Esophagus squamous epithelium (tissue), 5 donors: ENCODE results near the gene RNF125. TPM values are rescaled to one million over a fixed set of nuclear protein-coding genes. Genes with fewer than 3 reads are reported as not detected.
A peak's percentile ranks its signal among the peaks of the same experiment; 100 is the strongest.
"Not testable (repeated sequence)": the region's sequence is repeated elsewhere in the genome, so short reads cannot be mapped to it uniquely, and the experiment has no call there.

Experiments used
- DNase-seq: peaks from one replicate; lab custom pipeline; 2025; lab: John Stamatoyannopoulos, UW
- H3K27ac ChIP-seq, 4 donors: fragments of 200-600 bp; sonication (generic); one replicate each; pipeline ENCODE4 v1.5.1; 2016 to 2019; ENCODE audit warnings: mild to moderate bottlenecking in 1 of 4
- H3K27me3 ChIP-seq, 4 donors: fragments of 200-600 bp; sonication (generic); 1 replicate in 3 of 4; 2 replicates in 1 of 4; pipeline versions ENCODE4 v1.5.1 to v1.6.0; 2017 to 2021; ENCODE audit warnings: antibody characterized with exemption in 1 of 4
- H3K36me3 ChIP-seq, 3 donors: fragments of 200-600 bp; sonication (generic); one replicate each; pipeline ENCODE4 v1.5.1; 2016 to 2019
- H3K4me1 ChIP-seq, 3 donors: fragments of 200-600 bp; sonication (generic); one replicate each; pipeline ENCODE4 v1.5.1; 2017 to 2019
- H3K4me3 ChIP-seq, 4 donors: fragments of 200-600 bp; sonication (generic); 1 replicate in 3 of 4; 2 replicates in 1 of 4; pipeline ENCODE4 v1.5.1; 2016 to 2019; ENCODE audit warnings: mild to moderate bottlenecking in 2 of 4, moderate library complexity in 1 of 4
- H3K9me3 ChIP-seq, 3 donors: fragments of 200-600 bp; sonication (generic); one replicate each; pipeline ENCODE4 v1.5.1; 2016 to 2019
- CTCF ChIP-seq, 6 experiments: fragments of 450-650 bp in 4 of 6; fragments of 200-600 bp in 2 of 6; sonication (generic) in 2 of 6; IDR thresholded peaks; one replicate each; pipeline ENCODE4 v1.5.1; 2016 to 2019; ENCODE audit warnings: antibody characterized with exemption in 6 of 6, mild to moderate bottlenecking in 4 of 6, moderate library complexity in 4 of 6
- POLR2A ChIP-seq, 4 donors: fragments of 450-650 bp; IDR thresholded peaks; one replicate each; pipeline ENCODE4 v1.6.1; 2017; ENCODE audit warnings: antibody characterized with exemption in 4 of 4, mild to moderate bottlenecking in 4 of 4, moderate library complexity in 3 of 4
- WGBS, 2 donors: methylation state at CpG; one replicate each; pipeline ENCODE4 v1.1.5; 2018; 5-methylcytosine and 5-hydroxymethylcytosine counted together
- intact Hi-C: fragments of 100-400 bp; cut with DNase I; formaldehyde crosslinking; loops from one replicate; pipeline ENCODE4 v1.15.0; 2022
- total RNA-seq, 4 donors: library from RNA; depleted of rRNA; stranded (reverse); fragments of >200 nt; gene quantifications; one replicate each; pipeline ENCODE4 v1.1.0, GENCODE V29; 2016
- donor health status: DM: yes; HTN: yes; CAD: no.

RNF125 gene
- total RNA-seq, 4 donors from 2014 or later: 0.87 to 10.7 (median 3.2) TPM

- H3K36me3 ChIP-seq: no peaks in the 10 kb centered on the region
- no peaks in the 10 kb centered on the region for H3K4me1 ChIP-seq
- no peaks in the 10 kb centered on the region for H3K9me3 ChIP-seq
- no peaks in the 10 kb centered on the region for H3K27me3 ChIP-seq
- intact Hi-C loops: no loop called here
- TF ChIP-seq POLR2A (IDR thresholded peaks at IDR 0.05) (no peak), CTCF (IDR thresholded peaks at IDR 0.05) (no peak)
- no peak overlapping the region for H3K4me3 ChIP-seq
- no peak for DNase-seq
- no peak overlapping the region for H3K27ac ChIP-seq
- 83 to 100% methylated on average over 1 of the region's 1 CpG for WGBS, 2 donors
These were observed 55.6 kb downstream of the RNF125 start for GRCh38 chr18:32074206-32074605.

GRCh38 chr18:32078845-32079244, 60.2 kb downstream of the RNF125 start:
- no peak overlapping the region for H3K27ac ChIP-seq
- no peak for TF ChIP-seq POLR2A (IDR thresholded peaks at IDR 0.05)
- no peak for TF ChIP-seq CTCF (IDR thresholded peaks at IDR 0.05)
- no peak overlapping the region for H3K4me3 ChIP-seq
- H3K9me3 ChIP-seq: no peaks in the 10 kb centered on the region
- DNase-seq: no peak
- peaks cover 0 to 3% (median 0%) of the 10 kb centered on the region in 3 donors for H3K4me1 ChIP-seq
- H3K27me3 ChIP-seq: no peaks in the 10 kb centered on the region
- intact Hi-C loops: no loop called here
- no peaks in the 10 kb centered on the region for H3K36me3 ChIP-seq
- 86 to 95% methylated on average over 2 of the region's 2 CpGs for WGBS, 2 donors

GRCh38 chr18:32081881-32082280, 63.3 kb downstream of the RNF125 start:
- no peak for DNase-seq
- H3K36me3 ChIP-seq: no peaks in the 10 kb centered on the region
- H3K4me3 ChIP-seq: no peak overlapping the region
- intact Hi-C loops: no loop called here
- no peaks in the 10 kb centered on the region for H3K9me3 ChIP-seq
- no peak overlapping the region for H3K27ac ChIP-seq
- H3K4me1 ChIP-seq: peaks cover 0 to 33% (median 21%) of the 10 kb centered on the region in 3 donors
- 63 to 73% methylated on average over 1 of the region's 1 CpG for WGBS, 2 donors
- TF ChIP-seq CTCF (IDR thresholded peaks at IDR 0.05) (no peak), POLR2A (IDR thresholded peaks at IDR 0.05) (no peak)
- no peaks in the 10 kb centered on the region for H3K27me3 ChIP-seq

DNA sequence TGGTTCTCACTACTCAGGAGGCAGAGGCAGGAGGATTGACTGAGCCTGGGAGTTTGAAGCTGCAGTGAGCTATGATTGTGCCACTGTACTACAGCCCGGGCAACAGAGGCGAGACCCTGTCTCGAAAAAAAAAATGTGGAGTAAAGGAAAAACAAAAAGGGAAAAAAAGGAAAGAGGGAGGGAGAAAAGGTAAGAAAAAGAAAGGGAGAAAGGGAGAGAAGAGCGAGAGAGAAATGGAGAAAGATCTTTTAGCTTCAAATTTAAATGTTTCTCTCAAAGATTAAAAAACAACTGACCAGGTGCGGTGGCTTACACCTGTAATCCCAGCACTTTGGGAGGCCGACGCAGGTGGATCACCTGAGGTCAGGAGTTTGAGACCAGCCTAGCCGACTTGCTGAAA, 65.2 kb downstream of the RNF125 start:
- H3K27ac ChIP-seq: peak overlapping the region in 2 of 4 donors; percentile 70 to 91
- H3K9me3 ChIP-seq: no peaks in the 10 kb centered on the region
- H3K36me3 ChIP-seq: no peaks in the 10 kb centered on the region
- TF ChIP-seq POLR2A (IDR thresholded peaks at IDR 0.05): no peak
- no peak for DNase-seq
- WGBS, 2 donors: 84 to 96% methylated on average over 8 of the region's 8 CpGs
- H3K4me1 ChIP-seq: peaks cover 0 to 33% (median 21%) of the 10 kb centered on the region in 3 donors
- H3K27me3 ChIP-seq: no peaks in the 10 kb centered on the region
- intact Hi-C loops: no loop called here
- H3K4me3 ChIP-seq: no peak overlapping the region

- no peaks in the 10 kb centered on the region for H3K36me3 ChIP-seq
- TF ChIP-seq CTCF (IDR thresholded peaks at IDR 0.05) (no peak), POLR2A (IDR thresholded peaks at IDR 0.05) (no peak)
- H3K4me1 ChIP-seq: peaks cover 0 to 43% (median 26%) of the 10 kb centered on the region in 3 donors
- 48 to 73% methylated on average over 6 of the region's 6 CpGs for WGBS, 2 donors
- H3K4me3 ChIP-seq: no peak overlapping the region
- no peaks in the 10 kb centered on the region for H3K9me3 ChIP-seq
- intact Hi-C loops: no loop called here
- no peaks in the 10 kb centered on the region for H3K27me3 ChIP-seq
- H3K27ac ChIP-seq: peak overlapping the region in 2 of 4 donors; percentile 32 to 91
- no peak for DNase-seq
These were observed 68.3 kb downstream of the RNF125 start for GRCh38 chr18:32086881-32087280.

GRCh38 chr18:32090831-32091230, 72.2 kb downstream of the RNF125 start:
- DNase-seq, H3K4me3 ChIP-seq, H3K9me3 ChIP-seq, H3K36me3 ChIP-seq, H3K27me3 ChIP-seq: not testable (repeated sequence)
- peaks cover 5 to 45% (median 28%) of the 10 kb centered on the region in 3 donors for H3K4me1 ChIP-seq
- peak overlapping the region in 3 of 4 donors; percentile 99 to 100 (median 100) for H3K27ac ChIP-seq
- 96 to 97% methylated on average over 16 of the region's 16 CpGs for WGBS, 2 donors
- intact Hi-C loops: loop anchor here (5.0 to 10.0 kb wide), 2 partner anchors 74 to 146 kb away; partner anchors contain the start of genes RNF125 and TRAPPC8
